Stomach (tissue), 9 donors: ENCODE measurements around the gene NEU3. TPM values are rescaled to one million over a fixed set of nuclear protein-coding genes. Genes with fewer than 3 reads are reported as not detected.

Experiments used
- DNase-seq, 2 donors: peaks; one replicate each; pipeline versions ENCODE4 v3.0.0 to v3.0.0-alpha.2; 2013 to 2019
- H3K27ac ChIP-seq, 5 donors: fragments of 200-600 bp in 4 of 5; sonication (generic) in 4 of 5; one replicate each; pipeline ENCODE4 v1.5.1; 2013 to 2019; ENCODE audit warnings: mild to moderate bottlenecking in 1 of 5, moderate library complexity in 1 of 5
- H3K27me3 ChIP-seq, 3 donors: fragments of 200-600 bp; sonication (generic); one replicate each; pipeline ENCODE4 v1.5.1; 2017 to 2019; ENCODE audit warnings: mixed run types in 1 of 3
- H3K36me3 ChIP-seq, 4 donors: fragments of 200-600 bp; sonication (generic); 1 replicate in 3 of 4; 2 replicates in 1 of 4; pipeline ENCODE4 v1.5.1; 2016 to 2019
- H3K4me1 ChIP-seq, 4 donors: fragments of 200-600 bp; sonication (generic); one replicate each; pipeline ENCODE4 v1.5.1; 2016 to 2019
- H3K4me3 ChIP-seq, 4 donors: fragments of 200-600 bp; sonication (generic) in 3 of 4; one replicate each; pipeline ENCODE4 v1.5.1; 2016 to 2019; ENCODE audit warnings: mild to moderate bottlenecking in 1 of 4
- H3K9me3 ChIP-seq, 4 donors: fragments of 200-600 bp; sonication (generic); one replicate each; pipeline ENCODE4 v1.5.1; 2016 to 2019
- EP300 ChIP-seq: sonication (generic); formaldehyde crosslinking; IDR thresholded peaks from one replicate; pipeline ENCODE4 v1.6.1; 2017; ENCODE audit warnings: antibody characterized with exemption
- POLR2A ChIP-seq, 4 donors: fragments of 450-650 bp; IDR thresholded peaks; one replicate each; pipeline ENCODE4 v1.6.1; 2016; ENCODE audit warnings: antibody characterized with exemption in 4 of 4, control low read depth in 2 of 4, mild to moderate bottlenecking in 1 of 4, moderate library complexity in 1 of 4
- POLR2AphosphoS5 ChIP-seq, 3 donors: sonication (generic); formaldehyde crosslinking; IDR thresholded peaks; one replicate each; pipeline ENCODE4 v1.6.1; 2016; ENCODE audit warnings: antibody characterized with exemption in 3 of 3
- WGBS, 5 donors: extraction: QIAGEN DNeasy Blood & Tissue Kit in 3 of 5; methylation state at CpG; one replicate each; pipeline versions ENCODE4 v1.1.5 to v1.1.7; 2013 to 2018; 5-methylcytosine and 5-hydroxymethylcytosine counted together
- intact Hi-C: fragments of 100-400 bp; cut with DNase I; formaldehyde crosslinking; loops from one replicate; pipeline ENCODE4 v1.15.1; 2023; ENCODE audit warnings: low total_unique reads
- polyA plus RNA-seq, 3 donors: library from polyadenylated mRNA; stranded (reverse); fragments of 200-250 nt; gene quantifications; one replicate each; pipeline ENCODE4 v1.2.3, GENCODE V29; 2013
- total RNA-seq, 5 donors: library from RNA; depleted of rRNA; stranded (reverse); fragments of >200 nt; gene quantifications; one replicate each; pipeline versions ENCODE4 v1.1.0 to v1.2.3, GENCODE V29; 2014 to 2016
- TF ChIP-seq, protein P1 (sequence below), 7 experiments: fragments of 450-650 bp in 4 of 7; fragments of 200-600 bp in 3 of 7; sonication (generic) in 3 of 7; IDR thresholded peaks; one replicate each; pipeline ENCODE4 v1.5.1; 2016 to 2019; ENCODE audit warnings: antibody characterized with exemption in 7 of 7, control low read depth in 2 of 7, mild to moderate bottlenecking in 1 of 7
- donor health status: healthy with polysubstance abuse.
- donor health status: Bipolar disorder and iron deficiency.
- donor health status: healthy.

Gene NEU3
- total and polyA plus RNA-seq, 8 donors = 0.58 to 33.5 (median 3.7) TPM

- no peak overlapping the region for H3K4me3 ChIP-seq
- no peak for TF ChIP-seq EP300
- TF ChIP-seq POLR2AphosphoS5 (IDR thresholded peaks at IDR 0.05) = no peak
- TF ChIP-seq POLR2A (IDR thresholded peaks at IDR 0.05) = no peak
- TF ChIP-seq, protein P1, sequence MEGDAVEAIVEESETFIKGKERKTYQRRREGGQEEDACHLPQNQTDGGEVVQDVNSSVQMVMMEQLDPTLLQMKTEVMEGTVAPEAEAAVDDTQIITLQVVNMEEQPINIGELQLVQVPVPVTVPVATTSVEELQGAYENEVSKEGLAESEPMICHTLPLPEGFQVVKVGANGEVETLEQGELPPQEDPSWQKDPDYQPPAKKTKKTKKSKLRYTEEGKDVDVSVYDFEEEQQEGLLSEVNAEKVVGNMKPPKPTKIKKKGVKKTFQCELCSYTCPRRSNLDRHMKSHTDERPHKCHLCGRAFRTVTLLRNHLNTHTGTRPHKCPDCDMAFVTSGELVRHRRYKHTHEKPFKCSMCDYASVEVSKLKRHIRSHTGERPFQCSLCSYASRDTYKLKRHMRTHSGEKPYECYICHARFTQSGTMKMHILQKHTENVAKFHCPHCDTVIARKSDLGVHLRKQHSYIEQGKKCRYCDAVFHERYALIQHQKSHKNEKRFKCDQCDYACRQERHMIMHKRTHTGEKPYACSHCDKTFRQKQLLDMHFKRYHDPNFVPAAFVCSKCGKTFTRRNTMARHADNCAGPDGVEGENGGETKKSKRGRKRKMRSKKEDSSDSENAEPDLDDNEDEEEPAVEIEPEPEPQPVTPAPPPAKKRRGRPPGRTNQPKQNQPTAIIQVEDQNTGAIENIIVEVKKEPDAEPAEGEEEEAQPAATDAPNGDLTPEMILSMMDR (IDR thresholded peaks at IDR 0.05) = no peak
- intact Hi-C loops = no loop called here
- H3K27ac ChIP-seq = no peak overlapping the region
- H3K9me3 ChIP-seq = no peaks in the 10 kb centered on the region
- DNase-seq = no peak
- H3K27me3 ChIP-seq = no peaks in the 10 kb centered on the region
- WGBS, 5 donors = 94 to 99% (median 97%) methylated on average over 5 of the region's 5 CpGs
- peaks cover 5 to 30% (median 19%) of the 10 kb centered on the region in 4 donors for H3K36me3 ChIP-seq
- H3K4me1 ChIP-seq = peaks cover 0 to 28% (median 25%) of the 10 kb centered on the region in 4 donors
Observed at GRCh38 chr11:74992852-74993251, 4.1 kb downstream of the NEU3 start.

- intact Hi-C loops = no loop called here
Observed at GRCh38 chr11:75000975-75001354, 12.2 kb downstream of the NEU3 start.

GRCh38 chr11:75001686-75002085, 13.0 kb downstream of the NEU3 start:
- DNase-seq = no peak
- TF ChIP-seq POLR2AphosphoS5 (IDR thresholded peaks at IDR 0.05) = no peak
- TF ChIP-seq EP300 = no peak
- TF ChIP-seq, protein P1 (IDR thresholded peaks at IDR 0.05) = no peak
- no peak for TF ChIP-seq POLR2A (IDR thresholded peaks at IDR 0.05)
- intact Hi-C loops = no loop called here
- Histone ChIP-seq H3K27me3 (no peaks in the 10 kb centered on the region), H3K4me3 (no peak overlapping the region), H3K4me1 (no peaks in the 10 kb centered on the region), H3K36me3 (peaks cover 11 to 19% (median 18%) of the 10 kb centered on the region in 4 donors), H3K27ac (no peak overlapping the region), H3K9me3 (no peaks in the 10 kb centered on the region)
- 88 to 92% (median 90%) methylated on average over 3 of the region's 3 CpGs for WGBS, 5 donors

More at GRCh38 chr11:75000975-75001354, 12.2 kb downstream of the NEU3 start:
- Histone ChIP-seq H3K36me3 (peaks cover 6 to 19% (median 14%) of the 10 kb centered on the region in 4 donors), H3K27ac (no peak overlapping the region), H3K9me3 (no peaks in the 10 kb centered on the region), H3K27me3 (no peaks in the 10 kb centered on the region), H3K4me3 (no peak overlapping the region), H3K4me1 (no peaks in the 10 kb centered on the region)
- TF ChIP-seq POLR2AphosphoS5 (IDR thresholded peaks at IDR 0.05) = no peak
- WGBS, 5 donors = 88 to 97% (median 94%) methylated on average over 3 of the region's 3 CpGs
- DNase-seq = no peak

GRCh38 chr11:75002516-75002915, 13.8 kb downstream of the NEU3 start:
- WGBS, 5 donors = 86 to 95% (median 91%) methylated on average over 1 of the region's 1 CpG
- intact Hi-C loops = no loop called here
- DNase-seq = no peak
- Histone ChIP-seq H3K36me3 (peaks cover 11 to 27% (median 25%) of the 10 kb centered on the region in 4 donors), H3K4me1 (no peaks in the 10 kb centered on the region), H3K27me3 (no peaks in the 10 kb centered on the region), H3K27ac (no peak overlapping the region), H3K9me3 (no peaks in the 10 kb centered on the region), H3K4me3 (no peak overlapping the region)
- TF ChIP-seq POLR2A (IDR thresholded peaks at IDR 0.05) = no peak
- TF ChIP-seq POLR2AphosphoS5 (IDR thresholded peaks at IDR 0.05) = no peak
- no peak for TF ChIP-seq EP300

DNA sequence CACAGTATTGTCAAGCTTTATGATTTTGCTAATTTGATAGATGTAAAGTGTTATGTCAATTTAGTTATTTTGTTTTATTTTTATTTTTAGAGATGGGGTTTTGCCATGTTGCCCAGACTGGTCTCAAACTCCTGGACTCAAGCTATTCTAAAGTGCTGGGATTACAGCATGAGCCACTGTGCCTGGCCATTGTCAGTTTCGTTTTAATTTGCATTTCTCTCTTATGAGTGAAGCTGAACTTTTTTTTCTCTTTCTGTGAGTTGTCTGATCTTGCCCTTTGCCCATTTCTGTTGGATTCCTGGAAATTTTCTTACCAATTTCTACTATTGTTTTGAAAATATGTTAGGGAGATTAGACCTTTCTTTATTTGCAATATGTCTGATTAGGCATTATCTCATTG, 15.5 kb downstream of the NEU3 start:
- no peaks in the 10 kb centered on the region for H3K9me3 ChIP-seq
- H3K4me3 ChIP-seq = no peak overlapping the region
- TF ChIP-seq POLR2A (IDR thresholded peaks at IDR 0.05) (no peak), EP300 (no peak), POLR2AphosphoS5 (IDR thresholded peaks at IDR 0.05) (no peak)
- TF ChIP-seq, protein P1 (IDR thresholded peaks at IDR 0.05) = no peak
- H3K36me3 ChIP-seq = peaks cover 11 to 43% (median 41%) of the 10 kb centered on the region in 4 donors
- no peaks in the 10 kb centered on the region for H3K27me3 ChIP-seq
- no peak overlapping the region for H3K27ac ChIP-seq
- DNase-seq = no peak
- 49 to 76% (median 63%) methylated on average over 1 of the region's 1 CpG for WGBS, 5 donors
- intact Hi-C loops = no loop called here
- H3K4me1 ChIP-seq = no peaks in the 10 kb centered on the region
